Suppressor macrophage treated with lipopolysaccharide for 1 hour (primary cell): ENCODE measurements around the gene ASF1A.
A peak's percentile ranks its signal among the peaks of the same experiment; 100 is the strongest.

ENCODE experiments used
- DNase-seq, 3 donors: peaks; one replicate each; pipeline ENCODE4 v3.0.0-alpha.2; 2020 to 2022

Gene ASF1A

DNA sequence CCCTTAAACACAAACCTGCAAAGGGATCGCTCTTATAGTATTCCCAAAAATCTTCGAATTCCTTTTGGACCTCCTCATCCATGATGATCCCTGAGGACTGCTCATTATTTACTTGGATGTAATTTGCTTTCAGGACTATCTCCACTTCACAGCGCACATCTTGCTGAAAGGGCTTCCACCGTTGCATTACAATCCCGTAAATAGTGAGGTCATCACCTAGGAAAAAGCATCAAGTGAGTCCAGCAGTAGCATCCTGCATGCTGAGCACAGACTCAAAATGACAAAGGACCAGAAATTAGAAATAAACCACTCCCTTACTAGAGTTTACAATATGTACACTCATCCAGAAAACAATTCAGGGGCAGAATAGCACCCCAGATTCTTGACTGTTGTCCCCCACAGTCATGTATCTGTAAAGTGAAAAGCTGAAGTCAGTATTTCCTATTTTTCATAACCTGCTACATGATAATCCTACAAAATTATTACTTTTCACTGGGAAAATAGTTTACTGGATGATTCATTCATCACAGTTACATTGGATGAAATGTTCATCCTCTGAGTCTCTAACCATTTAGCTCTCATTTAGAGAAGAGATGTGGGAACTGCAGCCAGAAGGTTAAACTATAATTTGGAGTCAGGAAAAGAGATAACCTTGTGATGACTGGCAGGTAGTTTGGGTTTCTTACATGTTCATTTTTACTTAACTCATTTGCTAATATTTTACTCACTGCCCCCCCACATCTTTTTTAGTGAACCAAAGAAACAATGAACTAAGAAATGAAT lies 23.8 kb downstream of the ASF1A start:
- no peak for DNase-seq

DNA sequence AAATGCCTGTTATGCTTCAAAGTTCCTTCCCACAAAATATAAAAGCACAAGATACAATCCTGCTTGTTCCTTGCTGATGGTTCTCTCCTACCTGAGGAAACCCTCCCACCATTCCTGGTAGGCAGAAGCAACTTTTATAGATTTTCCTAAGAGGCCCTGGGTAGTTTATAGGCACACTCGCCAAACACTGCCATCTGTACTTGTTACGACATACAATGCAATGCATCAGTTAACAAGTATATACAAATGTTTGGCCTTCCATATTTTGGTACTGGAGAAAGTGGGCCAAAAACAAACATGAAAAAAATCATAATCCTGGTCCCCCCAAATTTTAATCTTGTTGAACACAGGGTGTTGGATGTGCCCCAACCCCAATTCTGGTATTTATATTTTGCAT lies 24.4 kb downstream of the ASF1A start:
- no peak for DNase-seq

DNA sequence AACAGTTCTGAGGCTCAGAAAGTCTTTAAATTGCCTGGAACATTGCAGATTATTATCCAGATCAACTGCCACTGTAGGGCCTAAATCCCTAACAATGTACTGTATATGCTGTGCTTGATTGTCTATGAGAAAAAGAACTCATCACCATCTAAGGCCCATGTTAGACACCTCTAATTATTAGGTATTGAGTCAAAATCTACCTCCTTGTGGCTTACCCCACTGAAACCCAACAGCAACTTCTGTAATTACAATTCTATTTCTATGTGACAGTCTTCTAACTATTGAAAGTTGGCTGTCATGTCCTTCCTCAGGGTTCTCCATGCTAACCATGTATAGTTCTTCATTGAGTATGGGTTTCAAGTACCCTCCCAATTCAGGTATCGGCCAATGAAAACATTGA lies 27.1 kb downstream of the ASF1A start:
- DNase-seq: no peak

DNA sequence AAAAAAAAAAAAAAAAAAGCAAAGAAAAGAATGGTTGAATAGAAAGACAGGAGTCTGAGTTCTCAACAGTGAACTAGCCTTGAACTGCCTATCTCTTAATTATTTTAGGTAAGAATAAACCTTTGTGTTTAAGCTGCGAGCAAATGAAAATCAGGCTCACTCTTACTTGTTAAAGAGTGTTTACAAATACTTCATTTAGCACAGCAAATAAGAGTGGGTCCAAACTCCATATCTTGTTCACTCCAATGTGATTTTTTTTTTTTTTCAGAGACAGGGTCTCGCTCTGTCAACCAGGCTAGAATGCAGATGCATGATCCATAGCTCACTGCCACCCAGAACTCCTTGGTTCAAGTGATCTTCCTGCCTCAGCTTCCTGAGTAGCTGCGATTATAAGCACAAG lies 29.1 kb downstream of the ASF1A start:
- no peak for DNase-seq

DNA sequence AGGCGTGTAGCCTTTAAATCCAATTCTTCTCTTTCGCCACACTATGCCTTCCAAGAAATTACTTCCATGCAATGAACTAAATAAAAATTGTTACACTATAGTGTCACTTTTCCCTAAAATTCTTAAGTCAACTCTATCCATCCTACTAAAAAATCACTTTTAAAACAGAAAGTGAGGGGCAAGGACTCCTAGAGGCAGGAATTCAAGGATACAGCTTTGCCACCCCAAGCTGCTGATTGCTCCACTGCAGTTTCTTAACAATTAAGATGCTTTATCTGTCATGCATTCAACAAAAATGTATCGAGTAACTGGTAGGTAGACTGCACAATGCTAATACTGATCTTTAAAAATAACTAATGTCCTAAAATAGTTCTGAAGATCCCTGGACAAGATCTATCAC lies 36.7 kb downstream of the ASF1A start:
- DNase-seq: no peak

DNA sequence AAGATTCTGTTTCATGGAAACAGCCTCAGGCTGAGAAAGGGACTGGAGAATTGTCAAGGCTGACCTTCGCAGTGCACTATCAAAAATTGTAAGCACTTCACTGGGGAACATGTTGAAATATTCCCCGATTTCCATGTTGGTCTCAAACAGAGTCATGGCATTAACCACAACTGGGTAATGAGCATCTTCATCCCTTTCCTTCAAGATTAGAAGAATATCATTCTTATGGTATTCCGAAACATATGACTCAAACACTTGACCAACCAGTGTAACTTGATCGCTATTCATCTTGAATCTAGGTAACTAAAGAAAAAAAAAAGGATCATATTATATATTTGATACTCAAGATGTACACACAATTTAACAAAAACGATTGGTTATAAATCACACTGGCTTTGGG lies 37.5 kb downstream of the ASF1A start:
- no peak for DNase-seq

DNA sequence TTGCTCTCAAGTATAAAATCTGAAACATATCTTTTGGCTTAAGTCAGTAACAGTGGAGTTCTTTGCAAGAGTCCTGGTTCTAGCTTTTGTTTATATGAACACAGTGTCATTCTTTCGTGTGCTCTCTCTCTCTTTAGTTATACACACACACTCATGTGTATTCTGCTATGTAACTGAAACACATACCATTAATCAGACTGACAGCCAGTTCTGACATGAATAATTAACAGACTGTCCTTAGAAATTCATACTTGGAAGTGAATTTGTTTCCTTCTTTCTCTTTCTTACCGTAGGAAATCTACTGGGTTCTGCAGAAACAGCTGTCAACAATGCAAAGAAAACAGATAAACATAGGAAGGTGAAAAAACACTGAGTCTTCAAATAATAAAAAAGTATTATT lies 38.5 kb downstream of the ASF1A start:
- no peak for DNase-seq

DNA sequence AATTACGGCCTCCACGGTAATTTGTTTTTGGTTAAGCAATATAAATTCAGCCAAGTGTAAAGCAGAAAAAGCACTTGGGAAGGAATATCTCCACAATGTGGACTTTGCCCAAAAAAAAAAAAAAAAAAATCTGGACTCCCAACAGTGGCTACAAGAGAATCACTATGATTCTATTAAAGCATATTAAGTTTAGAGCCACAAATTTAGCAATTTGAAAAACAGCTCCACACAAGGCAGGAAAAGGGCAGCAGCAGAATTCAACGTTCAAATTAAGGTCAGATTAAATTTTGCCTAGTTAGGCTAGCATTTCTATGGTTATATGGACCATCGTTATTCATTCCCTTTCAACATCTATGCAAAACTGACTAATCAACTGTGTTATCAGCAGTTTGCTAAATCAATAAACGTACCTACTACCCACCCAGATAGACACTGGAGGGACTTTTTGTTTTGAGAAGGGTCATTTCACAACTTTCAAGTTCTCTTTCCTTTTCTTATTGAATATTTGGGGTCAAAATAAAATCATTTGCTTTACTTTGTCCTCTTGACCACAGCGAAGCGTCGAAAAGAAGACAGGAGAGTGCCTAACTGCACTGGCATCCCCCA lies 40.0 kb downstream of the ASF1A start:
- no peak for DNase-seq

DNA sequence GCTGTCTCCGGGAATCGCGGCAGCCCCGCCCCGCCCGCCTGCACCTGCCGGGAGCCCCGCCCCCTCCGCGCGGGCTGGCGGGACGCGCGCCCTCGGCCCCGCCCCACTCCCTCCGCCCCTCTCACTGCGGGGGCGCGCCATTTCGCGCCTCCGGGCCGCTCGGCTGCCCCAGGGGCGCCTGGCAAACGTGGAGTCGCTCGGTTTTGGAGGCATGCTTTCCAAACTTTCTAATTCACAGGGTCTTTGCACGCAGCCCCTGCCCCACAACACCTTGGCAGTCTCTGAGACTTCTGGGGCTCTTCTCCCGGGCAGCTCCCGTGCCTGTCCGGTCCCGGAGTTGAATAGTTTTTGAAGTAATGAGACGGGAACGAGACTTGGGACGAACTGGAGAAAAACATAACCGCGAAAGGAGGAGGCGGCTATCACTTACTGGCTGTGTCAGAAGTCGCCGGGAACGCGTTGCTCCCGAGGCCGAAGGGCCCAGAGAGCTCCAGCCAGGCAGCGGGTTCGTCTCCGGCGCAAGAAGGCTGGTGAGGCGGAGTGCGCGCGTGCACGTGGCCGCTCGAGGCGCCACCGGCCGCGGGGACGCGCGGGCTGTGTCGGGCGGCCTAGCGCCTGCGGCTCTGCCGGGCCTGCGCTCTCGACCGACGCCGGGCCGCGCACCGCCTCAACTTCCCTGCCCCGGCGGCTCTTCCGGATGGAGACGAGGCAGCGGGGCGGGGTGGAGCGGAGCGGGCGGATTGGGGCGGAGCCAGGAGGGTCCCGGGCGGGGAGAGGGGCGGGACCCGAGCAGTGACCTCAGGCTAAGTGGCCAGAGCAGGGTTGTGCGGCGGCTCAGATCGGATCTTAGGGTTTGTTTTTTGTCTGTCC lies 40.7 kb downstream of the ASF1A start, which contains the start of gene MCM9:
Gene MCM9 (minus strand): TSS at position 699 of the 870 bp plus-strand sequence. CDS start 3,436 bp downstream, outside the sequence.
- peak; percentile 96 to 99 (median 98) for DNase-seq

DNA sequence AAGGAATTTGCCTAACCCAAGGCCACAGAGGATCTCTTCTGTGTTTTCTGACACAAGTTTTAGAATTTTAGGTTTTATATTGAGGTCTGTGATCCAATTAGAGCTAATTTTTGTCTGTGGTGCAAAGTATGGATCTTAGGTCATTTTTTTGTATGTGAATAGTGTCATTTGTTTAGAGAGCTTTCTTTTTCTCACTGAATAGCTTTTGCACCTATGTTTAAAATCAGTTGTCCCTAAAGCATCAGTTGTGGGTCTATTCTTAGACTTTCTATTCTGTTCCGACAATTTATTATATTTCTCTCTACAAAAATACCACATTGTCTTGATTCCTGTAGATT lies 41.3 kb downstream of the ASF1A start:
- no peak for DNase-seq

DNA sequence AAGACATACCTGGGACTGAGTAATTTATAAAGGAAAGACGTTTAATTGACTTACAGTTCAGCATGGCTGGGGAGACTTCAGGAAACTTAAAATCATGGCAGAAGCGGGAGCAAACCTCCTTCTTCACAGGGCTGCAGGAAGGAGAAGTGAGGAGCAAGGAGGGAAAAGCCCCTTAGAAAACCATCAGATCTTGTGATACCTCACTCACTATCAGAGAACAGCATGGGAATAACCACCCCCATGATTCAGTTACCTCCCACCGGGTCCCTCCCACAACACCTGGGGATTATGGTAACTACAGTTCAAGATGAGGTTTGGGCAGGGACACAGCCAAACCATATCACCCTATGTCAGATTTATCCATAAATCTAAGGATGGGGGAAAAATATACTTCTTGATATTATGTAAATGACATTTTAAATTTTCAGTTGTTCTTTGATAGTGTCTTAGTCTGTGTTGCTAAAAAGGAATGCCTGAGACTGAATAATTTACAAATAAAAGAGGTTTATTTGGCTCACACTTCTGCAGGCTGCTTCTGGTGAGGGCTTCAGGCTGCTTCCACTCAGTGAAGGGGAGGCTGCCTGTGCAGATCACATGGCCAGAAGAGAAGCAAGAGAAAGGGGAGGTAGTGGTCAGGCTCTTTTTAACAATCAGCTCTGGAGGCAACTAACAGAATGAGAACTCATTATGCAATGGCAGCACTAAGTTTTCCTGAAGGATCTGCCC lies 42.2 kb downstream of the ASF1A start:
- DNase-seq: peak; percentile 46 to 65 (median 55)

DNA sequence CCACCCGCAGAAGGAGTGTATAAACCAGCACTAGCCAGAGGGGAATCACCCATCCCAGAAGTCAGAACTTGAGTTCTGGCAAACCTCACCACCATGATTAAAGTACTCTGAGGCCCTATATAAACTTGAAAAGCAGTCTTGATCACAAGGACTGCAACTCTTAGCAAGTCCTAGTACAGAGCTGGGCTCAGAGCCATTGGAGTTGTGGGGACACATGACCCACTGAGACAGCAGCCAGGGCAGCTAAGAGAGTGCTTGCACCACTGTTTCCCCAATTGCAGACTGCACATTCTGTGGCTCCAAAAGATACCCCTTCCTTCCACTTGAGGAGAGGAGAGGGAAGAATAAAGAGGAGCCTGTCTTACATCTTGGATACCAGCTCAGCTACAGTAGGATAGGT lies 45.7 kb downstream of the ASF1A start:
- no peak for DNase-seq

DNA sequence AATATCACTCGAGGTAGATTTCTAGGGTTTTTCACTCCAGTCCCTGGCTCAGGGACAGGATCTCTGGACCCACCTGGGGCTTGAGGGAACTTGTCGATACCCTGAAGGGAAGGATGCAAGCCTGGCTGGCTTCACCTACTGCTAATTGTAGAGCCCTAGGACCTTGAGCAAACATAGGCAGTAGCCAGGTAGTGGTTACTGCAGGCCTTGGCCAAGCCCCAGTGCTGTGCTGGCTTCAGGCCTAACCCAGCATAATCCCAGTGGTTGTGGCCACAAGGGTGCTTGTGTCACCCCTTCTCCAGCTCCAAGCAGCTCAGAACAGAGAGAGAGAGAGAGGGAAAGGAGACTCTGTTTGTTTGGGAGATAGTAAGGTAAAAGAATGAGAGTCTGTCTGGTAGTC lies 46.8 kb downstream of the ASF1A start:
- no peak for DNase-seq

DNA sequence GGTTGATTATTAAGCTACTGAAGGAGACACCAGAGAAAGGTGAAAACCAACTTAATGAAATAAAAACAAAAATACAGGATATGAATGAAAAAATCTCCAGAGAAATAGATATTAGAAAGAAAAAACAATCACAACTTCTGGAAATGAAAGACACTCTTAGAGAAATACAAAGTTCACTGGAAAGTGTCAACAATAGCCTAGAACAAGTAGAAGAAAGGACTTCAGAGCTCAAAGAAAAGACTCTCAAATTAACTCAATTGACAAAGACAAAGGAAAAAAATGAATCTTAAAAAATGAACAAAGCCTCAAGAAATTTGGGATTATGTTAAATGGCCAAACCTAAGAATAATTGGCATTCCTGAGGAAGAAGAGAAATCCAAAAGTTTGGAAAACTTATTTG lies 51.3 kb downstream of the ASF1A start:
- no peak for DNase-seq

DNA sequence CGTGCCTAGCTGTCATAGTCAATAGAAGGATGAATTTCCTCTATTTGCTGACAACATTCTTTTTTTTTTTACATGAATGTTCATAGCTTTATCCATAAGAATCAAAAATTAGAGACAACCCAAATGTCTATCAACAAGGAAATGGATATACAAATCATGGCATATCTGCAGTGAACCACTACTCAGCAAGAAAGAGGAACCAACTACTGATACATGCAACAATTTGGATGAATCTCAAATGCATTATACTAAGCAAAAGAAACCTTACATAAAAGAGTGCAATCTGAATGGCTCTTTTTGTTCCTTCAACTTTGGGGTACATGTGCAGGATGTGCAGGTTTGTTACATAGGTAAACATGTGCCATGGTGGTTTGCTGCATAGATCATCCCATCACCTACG lies 58.7 kb downstream of the ASF1A start:
- DNase-seq: no peak

DNA sequence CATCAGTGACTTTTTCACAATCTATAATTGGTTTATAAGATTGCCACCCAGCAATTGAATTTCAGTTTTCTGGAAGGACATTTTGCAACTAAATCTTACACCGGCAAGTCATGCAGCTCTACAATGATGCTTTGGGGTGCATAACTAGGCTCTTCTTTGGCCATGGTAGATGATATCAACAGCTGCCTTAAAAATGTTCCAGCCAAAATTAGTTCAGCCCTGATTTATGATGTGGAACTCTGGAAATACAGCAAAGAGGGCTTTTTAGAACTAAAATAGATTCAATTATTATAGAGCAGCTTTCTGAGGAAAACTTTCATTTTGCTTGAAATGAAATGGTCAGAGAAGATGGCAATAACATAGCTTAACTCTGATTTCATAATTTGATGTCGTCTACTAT lies 59.4 kb downstream of the ASF1A start:
- DNase-seq: no peak
